ENCODE data around the gene PTPN6. TPM values are rescaled to one million over a fixed set of nuclear protein-coding genes. Genes with fewer than 3 reads are reported as not detected.

Gene PTPN6
- total RNA-seq, 4 donors from 2014 or later = 31.8 to 44.5 (median 34.4) TPM

DNA sequence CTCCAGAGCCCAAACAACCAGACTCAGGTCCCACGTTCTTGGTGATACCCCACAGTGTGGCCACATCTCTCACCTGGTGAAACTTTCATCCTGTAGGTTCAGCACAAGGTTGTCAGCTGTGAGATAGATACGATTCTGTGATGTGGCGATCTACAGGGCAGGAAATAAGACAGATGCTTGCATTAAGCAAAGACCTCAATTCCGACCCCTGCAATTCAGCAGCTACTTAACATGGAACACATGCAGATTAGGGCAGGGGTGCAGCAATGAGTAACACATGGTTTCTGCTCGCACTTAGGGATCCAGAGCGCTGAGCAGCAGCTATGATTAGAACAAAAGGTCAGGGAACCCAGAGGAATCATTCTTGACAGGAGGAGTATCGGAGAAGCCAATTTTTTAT lies 15.2 kb downstream of the PTPN6 start:
- DNase-seq (ENCODE audit: low spot score in 2 of 2) = peak in 1 of 2 donors; percentile 63
- intact Hi-C loops (cut with DNase I; ENCODE audit: low total_unique reads) = loop anchor here (10.0 kb wide), 1 partner anchor 92 kb away; the partner anchor contains the start of gene SPSB2
- no peak overlapping the region for H3K4me3 ChIP-seq (ENCODE audit: low read depth, poor library complexity, severe bottlenecking)
- 67 to 75% methylated on average over 7 of the region's 7 CpGs for WGBS, 2 donors
- no peak for TF ChIP-seq POLR2A (IDR thresholded peaks at IDR 0.05)
- TF ChIP-seq, protein P1, sequence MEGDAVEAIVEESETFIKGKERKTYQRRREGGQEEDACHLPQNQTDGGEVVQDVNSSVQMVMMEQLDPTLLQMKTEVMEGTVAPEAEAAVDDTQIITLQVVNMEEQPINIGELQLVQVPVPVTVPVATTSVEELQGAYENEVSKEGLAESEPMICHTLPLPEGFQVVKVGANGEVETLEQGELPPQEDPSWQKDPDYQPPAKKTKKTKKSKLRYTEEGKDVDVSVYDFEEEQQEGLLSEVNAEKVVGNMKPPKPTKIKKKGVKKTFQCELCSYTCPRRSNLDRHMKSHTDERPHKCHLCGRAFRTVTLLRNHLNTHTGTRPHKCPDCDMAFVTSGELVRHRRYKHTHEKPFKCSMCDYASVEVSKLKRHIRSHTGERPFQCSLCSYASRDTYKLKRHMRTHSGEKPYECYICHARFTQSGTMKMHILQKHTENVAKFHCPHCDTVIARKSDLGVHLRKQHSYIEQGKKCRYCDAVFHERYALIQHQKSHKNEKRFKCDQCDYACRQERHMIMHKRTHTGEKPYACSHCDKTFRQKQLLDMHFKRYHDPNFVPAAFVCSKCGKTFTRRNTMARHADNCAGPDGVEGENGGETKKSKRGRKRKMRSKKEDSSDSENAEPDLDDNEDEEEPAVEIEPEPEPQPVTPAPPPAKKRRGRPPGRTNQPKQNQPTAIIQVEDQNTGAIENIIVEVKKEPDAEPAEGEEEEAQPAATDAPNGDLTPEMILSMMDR (IDR thresholded peaks at IDR 0.05) = no peak

DNA sequence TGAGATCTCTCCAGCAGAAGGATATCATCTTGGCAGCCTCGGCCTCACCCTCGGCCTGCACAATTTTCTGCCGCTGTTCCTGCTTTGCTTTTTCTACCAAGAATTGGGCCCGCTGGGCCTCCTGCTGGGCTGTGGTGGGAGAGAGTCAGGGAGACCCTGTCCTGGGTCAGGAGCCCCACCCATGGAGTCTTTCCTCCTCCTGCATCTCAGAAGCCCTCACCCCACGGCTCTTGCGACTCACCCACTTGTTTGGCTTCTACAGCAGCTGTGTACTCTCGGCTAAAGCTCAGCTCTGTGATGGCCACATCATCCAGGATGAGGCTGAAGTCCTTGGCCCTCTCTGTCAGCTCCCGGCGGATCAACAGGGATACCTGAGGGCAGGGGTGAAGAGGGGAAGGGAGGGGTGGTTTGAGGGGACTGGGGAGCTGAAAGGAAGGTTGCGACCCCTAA lies 16.5 kb downstream of the PTPN6 start:
- WGBS, 2 donors = 69 to 81% methylated on average over 10 of the region's 10 CpGs
- TF ChIP-seq POLR2A (IDR thresholded peaks at IDR 0.05) = no peak
- TF ChIP-seq, protein P1 (IDR thresholded peaks at IDR 0.05) = no peak
- no peak overlapping the region for H3K4me3 ChIP-seq (ENCODE audit: low read depth, poor library complexity, severe bottlenecking)
- DNase-seq (ENCODE audit: low spot score in 2 of 2) = peak in 1 of 2 donors; percentile 75
- intact Hi-C loops (cut with DNase I; ENCODE audit: low total_unique reads) = loop anchor here (10.0 kb wide), 1 partner anchor 93 kb away; the partner anchor contains the start of gene SPSB2

DNA sequence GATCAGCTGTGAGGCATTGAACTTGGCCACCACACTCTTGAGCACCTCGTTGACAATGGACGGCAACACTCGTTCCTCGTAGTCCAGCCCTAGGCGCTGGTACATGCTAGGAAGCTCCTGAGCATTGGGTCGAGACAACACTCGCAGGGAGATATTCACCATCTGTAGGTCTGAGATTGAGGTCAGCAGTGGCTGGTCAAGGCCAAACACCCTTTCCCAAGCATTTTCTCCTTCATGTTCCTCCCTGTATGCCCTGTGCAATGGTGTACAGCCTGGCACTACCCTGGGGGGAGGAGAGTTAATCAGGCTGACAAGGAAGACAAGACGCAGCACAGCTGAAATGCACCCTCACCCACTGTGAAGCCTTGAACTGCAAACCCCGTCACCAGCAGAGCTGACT lies 17.3 kb downstream of the PTPN6 start:
- WGBS, 2 donors = 84 to 86% methylated on average over 9 of the region's 9 CpGs
- TF ChIP-seq, protein P1 (IDR thresholded peaks at IDR 0.05) = no peak
- no peak for TF ChIP-seq POLR2A (IDR thresholded peaks at IDR 0.05)
- intact Hi-C loops (cut with DNase I; ENCODE audit: low total_unique reads) = loop anchor here (10.0 kb wide), 1 partner anchor 94 kb away; the partner anchor contains the start of gene SPSB2
- peak in 1 of 2 donors; percentile 68 for DNase-seq (ENCODE audit: low spot score in 2 of 2)
- no peak overlapping the region for H3K4me3 ChIP-seq (ENCODE audit: low read depth, poor library complexity, severe bottlenecking)

DNA sequence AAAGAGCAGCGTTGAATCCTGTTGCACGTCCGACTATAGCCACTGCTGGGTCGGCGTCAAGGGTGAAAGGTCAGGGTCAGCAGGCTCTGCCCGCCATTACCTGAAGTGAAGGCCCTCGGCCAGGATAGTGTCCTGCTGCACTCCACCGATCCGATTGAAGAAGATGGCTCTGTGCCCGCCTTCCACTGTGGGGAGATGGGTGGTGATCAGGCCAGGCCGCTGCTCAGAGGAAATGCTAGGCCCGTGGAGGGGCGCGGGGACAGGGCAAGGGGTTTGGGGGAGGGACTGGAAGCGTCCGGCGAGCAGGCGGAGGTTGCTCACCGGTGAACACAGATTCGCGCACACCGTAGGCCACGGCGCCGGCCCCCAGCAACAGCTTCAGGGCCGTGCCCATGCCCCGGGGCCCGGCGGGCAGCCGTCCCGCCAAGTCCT lies 19.0 kb downstream of the PTPN6 start:
- intact Hi-C loops (cut with DNase I; ENCODE audit: low total_unique reads) = no loop called here
- 1% methylated on average over 21 to 26 of the region's 31 CpGs for WGBS, 2 donors
- H3K4me3 ChIP-seq (ENCODE audit: low read depth, poor library complexity, severe bottlenecking) = peak overlapping the region; percentile 54
- no peak for TF ChIP-seq POLR2A (IDR thresholded peaks at IDR 0.05)
- TF ChIP-seq, protein P1 (IDR thresholded peaks at IDR 0.05) = no peak
- DNase-seq (ENCODE audit: low spot score in 2 of 2) = peak in 1 of 2 donors; percentile 91

DNA sequence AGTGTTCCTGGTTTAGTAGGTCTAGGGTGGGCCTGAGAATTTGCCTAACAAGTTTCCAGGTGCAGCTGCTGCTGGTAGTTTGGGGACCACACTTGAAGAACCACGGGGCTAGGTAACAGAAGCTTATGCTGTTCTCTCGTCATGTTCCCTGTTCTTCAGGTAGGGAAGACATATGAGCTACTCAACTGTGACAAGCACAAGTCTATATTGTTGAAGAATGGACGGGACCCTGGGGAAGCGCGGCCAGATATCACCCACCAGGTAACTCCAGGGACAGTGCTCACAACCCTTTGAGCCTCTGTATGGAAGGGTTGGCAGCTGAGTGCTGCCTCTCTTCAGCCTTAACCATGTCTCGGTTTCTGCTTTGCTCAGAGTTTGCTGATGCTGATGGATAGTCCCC lies 23.0 kb downstream of the PTPN6 start:
- intact Hi-C loops (cut with DNase I; ENCODE audit: low total_unique reads) = no loop called here
- no peak overlapping the region for H3K4me3 ChIP-seq (ENCODE audit: low read depth, poor library complexity, severe bottlenecking)
- TF ChIP-seq, protein P1 (IDR thresholded peaks at IDR 0.05) = no peak
- TF ChIP-seq POLR2A (IDR thresholded peaks at IDR 0.05) = no peak
- no peak for DNase-seq (ENCODE audit: low spot score in 2 of 2)
- WGBS, 2 donors = 95 to 98% methylated on average over 6 of the region's 6 CpGs

Data from lower leg skin (tissue), 4 donors.